Measurements from ENCODE around the gene NWD2.

NWD2 gene

GRCh38 chr4:37324546-37324945 lies 80.0 kb downstream of the NWD2 start:
- Histone ChIP-seq H3K27me3 (no peaks in the 10 kb centered on the region), H3K36me3 (no peaks in the 10 kb centered on the region), H4K20me1 (no peaks in the 10 kb centered on the region), H3K27ac (no peak overlapping the region), H3K9me3 (replicated peaks in 1 of 11) (peaks cover 0 to 8% (median 0%) of the 10 kb centered on the region in 11 experiments; a peak in 1 of 22 replicates), H3K4me3 (no peak overlapping the region), H3K4me2 (no peak overlapping the region), H3K4me1 (no peaks in the 10 kb centered on the region), H3K9ac (no peak overlapping the region)
- TF ChIP-seq Cebpa-rat (IDR thresholded peaks at IDR 0.05): no peak

- no peaks in the 10 kb centered on the region for H3K27me3 ChIP-seq
- H3K4me2 ChIP-seq: no peak overlapping the region
- no peak overlapping the region for H3K27ac ChIP-seq
- no peak for TF ChIP-seq Cebpa-rat (IDR thresholded peaks at IDR 0.05)
- no peaks in the 10 kb centered on the region for H3K36me3 ChIP-seq
- peaks cover 0 to 8% (median 4%) of the 10 kb centered on the region in 11 experiments; a peak in 18 of 22 replicates for H3K9me3 ChIP-seq (replicated peaks in 1 of 11)
- H3K4me1 ChIP-seq: no peaks in the 10 kb centered on the region
- H4K20me1 ChIP-seq: no peaks in the 10 kb centered on the region
- H3K9ac ChIP-seq: no peak overlapping the region
- no peak overlapping the region for H3K4me3 ChIP-seq
These were observed 82.3 kb downstream of the NWD2 start for GRCh38 chr4:37326852-37327251.

GRCh38 chr4:37338972-37339371 lies 94.4 kb downstream of the NWD2 start:
- H4K20me1 ChIP-seq: no peaks in the 10 kb centered on the region
- H3K4me3 ChIP-seq: no peak overlapping the region
- no peaks in the 10 kb centered on the region for H3K36me3 ChIP-seq
- H3K4me2 ChIP-seq: peak overlapping the region in 1 of 11 experiments; percentile 10; a peak in 1 of 22 replicates
- no peak overlapping the region for H3K27ac ChIP-seq
- no peaks in the 10 kb centered on the region for H3K27me3 ChIP-seq
- H3K9ac ChIP-seq: no peak overlapping the region
- H3K4me1 ChIP-seq: 0 out of 20 replicates have a peak, but pooled peaks cover 0 to 6% (median 0%) of the 10 kb centered on the region in 10 experiments
- peaks cover 0 to 5% (median 0%) of the 10 kb centered on the region in 11 experiments; a peak in 1 of 22 replicates for H3K9me3 ChIP-seq (replicated peaks in 1 of 11)
- no peak for TF ChIP-seq Cebpa-rat (IDR thresholded peaks at IDR 0.05)

GRCh38 chr4:37358748-37359147 lies 114.2 kb downstream of the NWD2 start:
- Histone ChIP-seq H3K4me1 (0 out of 20 replicates have a peak, but pooled peaks cover 0 to 6% (median 0%) of the 10 kb centered on the region in 10 experiments), H3K4me3 (no peak overlapping the region), H3K27ac (no peak overlapping the region), H3K4me2 (no peak overlapping the region), H3K9ac (no peak overlapping the region), H3K36me3 (no peaks in the 10 kb centered on the region), H4K20me1 (no peaks in the 10 kb centered on the region), H3K9me3 (replicated peaks in 1 of 11) (peaks cover 0 to 9% (median 8%) of the 10 kb centered on the region in 11 experiments; a peak in 14 of 22 replicates), H3K27me3 (no peaks in the 10 kb centered on the region)
- TF ChIP-seq Cebpa-rat (IDR thresholded peaks at IDR 0.05): no peak

- H3K4me1 ChIP-seq: 0 out of 20 replicates have a peak, but pooled peaks cover 0 to 6% (median 0%) of the 10 kb centered on the region in 10 experiments
- no peaks in the 10 kb centered on the region for H3K36me3 ChIP-seq
- no peak overlapping the region for H3K4me3 ChIP-seq
- no peaks in the 10 kb centered on the region for H3K27me3 ChIP-seq
- H4K20me1 ChIP-seq: no peaks in the 10 kb centered on the region
- no peak overlapping the region for H3K9ac ChIP-seq
- H3K9me3 ChIP-seq (replicated peaks in 1 of 11): peaks cover 0 to 4% (median 3%) of the 10 kb centered on the region in 11 experiments; a peak in 13 of 22 replicates
- H3K27ac ChIP-seq: no peak overlapping the region
- TF ChIP-seq Cebpa-rat (IDR thresholded peaks at IDR 0.05): no peak
- H3K4me2 ChIP-seq: no peak overlapping the region
These were observed 114.7 kb downstream of the NWD2 start for GRCh38 chr4:37359261-37359660.

GRCh38 chr4:37365888-37366287 lies 121.3 kb downstream of the NWD2 start:
- Histone ChIP-seq H3K9ac (0 out of 22 replicates have a peak overlapping the region, but pooled peaks of 1 of the 11 experiments have one; percentile 11), H3K9me3 (replicated peaks in 1 of 11) (no peaks in the 10 kb centered on the region), H3K4me2 (peak overlapping the region in 7 of 11 experiments; percentile 30 to 67 (median 56); a peak in 12 of 22 replicates), H3K27me3 (no peaks in the 10 kb centered on the region), H3K27ac (peak overlapping the region in 5 of 11 experiments; percentile 9 to 66 (median 54); a peak in 7 of 22 replicates), H4K20me1 (no peaks in the 10 kb centered on the region), H3K36me3 (no peaks in the 10 kb centered on the region), H3K4me1 (peaks cover 0 to 43% (median 6%) of the 10 kb centered on the region in 10 experiments; a peak in 11 of 20 replicates), H3K4me3 (no peak overlapping the region)
- peak in 1 of 11 experiments; percentile 28; a peak in 1 of 22 replicates for TF ChIP-seq Cebpa-rat (IDR thresholded peaks at IDR 0.05)

- Histone ChIP-seq H3K9me3 (replicated peaks in 1 of 11) (no peaks in the 10 kb centered on the region), H3K27ac (peak overlapping the region in 1 of 11 experiments; percentile 11; a peak in 2 of 22 replicates), H3K36me3 (no peaks in the 10 kb centered on the region), H3K4me1 (peaks cover 0 to 36% (median 6%) of the 10 kb centered on the region in 10 experiments; a peak in 11 of 20 replicates), H3K4me2 (peak overlapping the region in 3 of 11 experiments; percentile 4 to 57 (median 19); a peak in 5 of 22 replicates), H3K9ac (no peak overlapping the region), H3K4me3 (no peak overlapping the region), H4K20me1 (no peaks in the 10 kb centered on the region), H3K27me3 (no peaks in the 10 kb centered on the region)
- TF ChIP-seq Cebpa-rat (IDR thresholded peaks at IDR 0.05): no peak
These were observed 123.4 kb downstream of the NWD2 start for GRCh38 chr4:37367901-37368300.

GRCh38 chr4:37370052-37370451 lies 125.5 kb downstream of the NWD2 start:
- no peak for TF ChIP-seq Cebpa-rat (IDR thresholded peaks at IDR 0.05)
- Histone ChIP-seq H3K27me3 (no peaks in the 10 kb centered on the region), H3K9ac (no peak overlapping the region), H3K4me3 (no peak overlapping the region), H3K36me3 (no peaks in the 10 kb centered on the region), H3K4me2 (no peak overlapping the region), H3K9me3 (replicated peaks in 1 of 11) (no peaks in the 10 kb centered on the region), H4K20me1 (no peaks in the 10 kb centered on the region), H3K4me1 (peaks cover 0 to 34% (median 6%) of the 10 kb centered on the region in 10 experiments; a peak in 11 of 20 replicates), H3K27ac (no peak overlapping the region)

GRCh38 chr4:37381040-37381668 lies 136.6 kb downstream of the NWD2 start:
- H3K9ac ChIP-seq: no peak overlapping the region
- H3K36me3 ChIP-seq: no peaks in the 10 kb centered on the region
- TF ChIP-seq Cebpa-rat (IDR thresholded peaks at IDR 0.05): no peak
- no peaks in the 10 kb centered on the region for H3K27me3 ChIP-seq
- no peaks in the 10 kb centered on the region for H3K9me3 ChIP-seq (replicated peaks in 1 of 11)
- H4K20me1 ChIP-seq: no peaks in the 10 kb centered on the region
- no peak overlapping the region for H3K4me2 ChIP-seq
- peaks cover 0 to 8% (median 0%) of the 10 kb centered on the region in 10 experiments; a peak in 2 of 20 replicates for H3K4me1 ChIP-seq
- H3K4me3 ChIP-seq: no peak overlapping the region
- H3K27ac ChIP-seq: no peak overlapping the region
